Measurements from ENCODE around the gene MCU.
"Not testable (repeated sequence)": the region's sequence is repeated elsewhere in the genome, so short reads cannot be mapped to it uniquely, and the experiment has no call there.

The MCU gene

GRCh38 chr10:72903941-72904446 lies 212.1 kb downstream of the MCU start:
- DNase-seq (ENCODE audit: low read depth in 2 of 2) = not testable (repeated sequence)

DNA sequence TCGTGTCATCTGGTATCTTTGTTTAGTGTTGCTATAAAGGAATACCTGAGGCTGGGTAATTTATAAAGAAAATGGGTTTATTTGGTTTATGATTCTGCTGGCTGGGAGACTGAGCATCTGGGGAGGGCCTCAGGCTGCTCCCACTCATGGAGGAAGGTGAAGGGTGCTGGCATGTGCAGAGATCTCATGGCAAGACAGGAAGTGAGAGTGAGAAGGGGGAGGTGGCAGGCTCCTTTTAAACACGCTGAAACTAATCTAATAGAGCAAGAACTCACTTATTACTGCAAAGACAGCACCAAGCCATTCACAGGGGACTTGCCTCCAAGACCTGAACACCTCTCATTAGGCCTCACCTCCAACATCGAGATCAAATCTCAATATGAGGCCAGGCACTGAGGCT lies 212.9 kb downstream of the MCU start:
- DNase-seq (ENCODE audit: low read depth in 2 of 2) = no peak

DNA sequence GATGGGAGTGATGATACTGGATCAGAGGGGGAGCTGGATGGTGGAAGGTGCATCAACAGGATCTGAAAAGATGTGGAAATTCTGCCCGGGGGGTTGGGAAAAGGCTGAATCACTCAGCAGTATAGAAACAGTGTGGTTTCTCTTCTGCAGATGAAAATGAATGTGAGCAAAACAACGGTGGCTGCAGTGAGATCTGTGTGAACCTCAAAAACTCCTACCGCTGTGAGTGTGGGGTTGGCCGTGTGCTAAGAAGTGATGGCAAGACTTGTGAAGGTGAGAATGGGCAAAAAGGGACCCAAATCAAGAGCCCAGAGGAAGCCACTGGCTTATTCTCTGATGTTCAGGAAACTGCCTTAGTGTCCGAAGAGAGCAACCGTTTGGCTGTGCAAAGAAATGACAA lies 214.5 kb downstream of the MCU start:
- DNase-seq (ENCODE audit: low read depth in 2 of 2) = no peak

- no peak for DNase-seq (ENCODE audit: low read depth in 2 of 2)
Measured at GRCh38 chr10:72910705-72911104, 218.8 kb downstream of the MCU start.

DNA sequence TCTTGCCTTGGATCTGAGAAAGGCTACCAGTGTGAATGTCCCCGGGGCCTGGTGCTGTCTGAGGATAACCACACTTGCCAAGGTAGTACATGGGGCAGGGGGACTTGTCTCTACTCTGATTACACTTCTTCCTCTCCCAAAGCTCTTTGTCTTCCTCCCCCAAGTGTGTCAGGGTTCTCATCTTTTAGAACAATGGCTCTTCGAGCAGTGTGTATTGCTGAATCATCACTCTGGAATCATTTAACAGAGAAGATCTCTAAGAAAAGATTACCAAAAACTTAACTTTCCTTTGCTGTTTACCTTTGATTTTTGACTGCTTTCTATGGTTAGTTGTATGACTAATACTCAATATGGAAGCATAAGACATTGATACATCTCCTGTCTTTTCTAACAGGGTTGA lies 219.8 kb downstream of the MCU start:
- DNase-seq (ENCODE audit: low read depth in 2 of 2) = no peak

GRCh38 chr10:72912736-72913135 lies 220.8 kb downstream of the MCU start:
- DNase-seq (ENCODE audit: low read depth in 2 of 2) = no peak

DNA sequence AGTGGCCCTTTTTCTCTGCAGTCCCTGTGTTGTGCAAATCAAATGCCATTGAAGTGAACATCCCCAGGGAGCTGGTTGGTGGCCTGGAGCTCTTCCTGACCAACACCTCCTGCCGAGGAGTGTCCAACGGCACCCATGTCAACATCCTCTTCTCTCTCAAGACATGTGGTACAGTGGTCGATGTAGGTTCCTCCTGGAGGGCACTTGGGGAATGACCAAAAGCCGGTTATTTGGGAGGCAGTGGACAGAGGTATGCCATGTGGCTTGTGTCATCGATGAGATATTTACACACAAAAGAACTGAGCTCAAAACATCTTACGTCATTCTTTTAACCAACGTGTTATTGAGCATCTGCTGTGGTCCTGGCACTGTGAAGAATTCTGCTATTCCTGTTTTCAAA lies 221.3 kb downstream of the MCU start:
- DNase-seq (ENCODE audit: low read depth in 2 of 2) = no peak

GRCh38 chr10:72917201-72917600 lies 225.3 kb downstream of the MCU start:
- not testable (repeated sequence) for DNase-seq (ENCODE audit: low read depth in 2 of 2)

- not testable (repeated sequence) for DNase-seq (ENCODE audit: low read depth in 2 of 2)
Measured at GRCh38 chr10:72917803-72918332, 225.9 kb downstream of the MCU start.

DNA sequence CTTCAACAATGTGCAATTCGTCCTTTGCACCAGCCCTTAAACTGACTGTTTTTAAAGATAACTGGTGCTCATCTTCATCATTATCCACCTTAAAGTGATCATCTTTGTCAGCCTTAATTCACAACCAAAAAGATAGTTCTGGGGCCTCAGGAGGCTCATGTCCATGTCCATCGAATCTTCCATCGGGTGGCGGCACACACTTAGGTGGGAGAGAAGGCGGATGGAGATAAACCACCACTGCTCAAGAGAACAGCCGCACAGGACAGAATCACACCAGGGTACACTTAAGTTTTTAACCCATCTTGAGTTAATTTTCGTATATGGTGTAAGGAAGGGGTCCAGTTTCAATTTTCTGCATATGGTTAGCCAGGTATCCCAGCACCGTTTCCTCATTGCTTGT lies 226.4 kb downstream of the MCU start:
- no peak for DNase-seq (ENCODE audit: low read depth in 2 of 2)

- not testable (repeated sequence) for DNase-seq (ENCODE audit: low read depth in 2 of 2)
Measured at GRCh38 chr10:72921147-72921683, 229.3 kb downstream of the MCU start.

GRCh38 chr10:72924351-72924750 lies 232.4 kb downstream of the MCU start:
- DNase-seq (ENCODE audit: low read depth in 2 of 2) = no peak

DNA sequence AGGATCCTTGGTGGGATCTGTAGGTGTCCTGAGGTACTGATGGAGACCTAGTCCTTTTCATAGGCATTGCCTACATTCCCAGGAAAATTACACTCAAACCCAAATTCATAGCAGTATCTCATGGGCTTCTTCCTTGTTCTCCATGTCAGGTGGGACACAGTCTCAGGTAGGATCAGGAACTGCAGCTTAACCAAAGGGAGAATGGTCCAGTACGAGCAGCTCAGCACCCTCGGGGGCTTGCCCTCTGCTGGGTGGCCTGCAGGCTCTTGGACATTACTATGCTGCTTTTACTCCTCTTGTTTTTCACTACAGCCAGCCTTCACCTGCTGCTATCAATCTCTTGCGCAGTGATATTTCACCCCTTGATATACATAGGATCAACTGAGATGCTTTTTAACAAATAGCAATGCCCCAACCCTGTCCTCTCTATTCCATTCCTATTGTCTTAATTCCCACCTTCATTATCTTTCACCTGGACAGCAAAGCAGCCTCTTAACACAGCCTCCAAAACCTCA lies 234.1 kb downstream of the MCU start:
- DNase-seq (ENCODE audit: low read depth in 2 of 2) = no peak

- DNase-seq (ENCODE audit: low read depth in 2 of 2) = no peak
Measured at GRCh38 chr10:72927485-72927884, 235.5 kb downstream of the MCU start.

DNA sequence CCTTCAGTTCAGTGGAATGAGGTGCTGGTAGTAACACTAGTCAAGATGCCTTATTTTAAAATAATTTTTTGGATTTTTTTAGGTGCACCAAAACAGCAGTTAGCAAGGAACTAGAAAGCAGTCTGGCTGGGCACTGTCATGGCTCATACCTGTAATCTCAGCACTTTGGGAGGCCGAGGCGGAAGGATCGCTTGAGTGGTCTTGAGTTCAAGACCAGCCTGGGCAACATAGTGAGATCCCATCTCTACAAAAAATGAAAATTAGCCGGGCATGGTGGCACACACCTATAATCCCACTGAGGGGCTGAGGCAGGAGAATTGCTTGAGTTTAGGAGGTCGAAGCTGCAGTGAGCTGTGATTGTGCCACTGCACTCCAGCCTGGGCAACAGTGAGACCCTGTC lies 236.9 kb downstream of the MCU start:
- DNase-seq (ENCODE audit: low read depth in 2 of 2) = no peak

DNA sequence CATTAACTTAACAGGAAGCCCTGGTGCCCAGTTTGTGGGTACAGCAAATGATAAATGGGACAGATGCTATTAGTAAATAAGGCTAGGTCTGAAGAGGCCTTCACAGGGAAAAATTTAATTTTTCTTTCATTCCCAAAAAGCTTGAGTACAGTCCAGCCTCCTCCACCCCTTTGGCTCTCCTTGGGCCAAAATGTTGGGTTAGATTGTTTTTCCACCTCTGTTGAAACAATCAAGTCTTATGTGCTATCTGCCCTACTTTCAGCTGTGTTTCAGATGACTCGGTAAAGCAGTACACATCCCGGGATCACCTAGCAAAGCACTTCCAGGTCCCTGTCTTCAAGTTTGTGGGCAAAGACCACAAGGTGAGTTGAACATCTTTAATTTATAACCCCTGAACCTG lies 238.3 kb downstream of the MCU start:
- DNase-seq (ENCODE audit: low read depth in 2 of 2) = no peak

- no peak for DNase-seq (ENCODE audit: low read depth in 2 of 2)
Measured at GRCh38 chr10:72932259-72933015, 240.5 kb downstream of the MCU start.

GRCh38 chr10:72935361-72935760 lies 243.4 kb downstream of the MCU start:
- no peak for DNase-seq (ENCODE audit: low read depth in 2 of 2)
